GM12801 (cell line): ENCODE measurements around the gene SAT1.

Source experiments
- TF ChIP-seq, protein P1 (sequence below): IDR thresholded peaks from one replicate; pipeline ENCODE4 v1.5.1; 2011; ENCODE audit warnings: control low read depth; ENCODE audit not compliant: insufficient read length; ENCODE audit errors: extremely low read depth

SAT1 gene

GRCh38 chrX:23803931-23804381, 21.0 kb downstream of the SAT1 start:
- TF ChIP-seq, protein P1, sequence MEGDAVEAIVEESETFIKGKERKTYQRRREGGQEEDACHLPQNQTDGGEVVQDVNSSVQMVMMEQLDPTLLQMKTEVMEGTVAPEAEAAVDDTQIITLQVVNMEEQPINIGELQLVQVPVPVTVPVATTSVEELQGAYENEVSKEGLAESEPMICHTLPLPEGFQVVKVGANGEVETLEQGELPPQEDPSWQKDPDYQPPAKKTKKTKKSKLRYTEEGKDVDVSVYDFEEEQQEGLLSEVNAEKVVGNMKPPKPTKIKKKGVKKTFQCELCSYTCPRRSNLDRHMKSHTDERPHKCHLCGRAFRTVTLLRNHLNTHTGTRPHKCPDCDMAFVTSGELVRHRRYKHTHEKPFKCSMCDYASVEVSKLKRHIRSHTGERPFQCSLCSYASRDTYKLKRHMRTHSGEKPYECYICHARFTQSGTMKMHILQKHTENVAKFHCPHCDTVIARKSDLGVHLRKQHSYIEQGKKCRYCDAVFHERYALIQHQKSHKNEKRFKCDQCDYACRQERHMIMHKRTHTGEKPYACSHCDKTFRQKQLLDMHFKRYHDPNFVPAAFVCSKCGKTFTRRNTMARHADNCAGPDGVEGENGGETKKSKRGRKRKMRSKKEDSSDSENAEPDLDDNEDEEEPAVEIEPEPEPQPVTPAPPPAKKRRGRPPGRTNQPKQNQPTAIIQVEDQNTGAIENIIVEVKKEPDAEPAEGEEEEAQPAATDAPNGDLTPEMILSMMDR: no peak

DNA sequence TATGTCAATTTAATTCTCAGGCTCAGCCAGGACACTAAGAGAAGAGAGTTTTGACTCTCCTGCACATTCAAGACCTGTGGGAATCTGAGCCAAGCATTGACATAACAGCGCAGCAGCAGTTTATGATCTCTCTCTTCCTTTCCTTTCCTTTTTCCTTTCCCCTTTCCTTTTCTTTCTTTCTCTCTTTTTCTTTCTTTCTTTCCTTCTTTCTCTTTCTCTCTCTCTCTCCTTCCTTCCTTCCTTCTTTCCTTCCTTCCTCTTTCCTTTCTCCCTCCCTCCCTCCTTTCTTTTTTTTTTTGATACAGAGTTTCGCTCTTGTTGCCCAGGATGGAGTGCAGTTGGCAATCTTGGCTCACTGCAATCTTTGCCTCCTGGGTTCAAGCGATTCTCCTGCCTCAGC, 21.6 kb downstream of the SAT1 start:
- TF ChIP-seq, protein P1: no peak

- TF ChIP-seq, protein P1: no peak
Observed at GRCh38 chrX:23805389-23805788, 22.4 kb downstream of the SAT1 start.

- TF ChIP-seq, protein P1: no peak
Observed at GRCh38 chrX:23810279-23810678, 27.3 kb downstream of the SAT1 start.

DNA sequence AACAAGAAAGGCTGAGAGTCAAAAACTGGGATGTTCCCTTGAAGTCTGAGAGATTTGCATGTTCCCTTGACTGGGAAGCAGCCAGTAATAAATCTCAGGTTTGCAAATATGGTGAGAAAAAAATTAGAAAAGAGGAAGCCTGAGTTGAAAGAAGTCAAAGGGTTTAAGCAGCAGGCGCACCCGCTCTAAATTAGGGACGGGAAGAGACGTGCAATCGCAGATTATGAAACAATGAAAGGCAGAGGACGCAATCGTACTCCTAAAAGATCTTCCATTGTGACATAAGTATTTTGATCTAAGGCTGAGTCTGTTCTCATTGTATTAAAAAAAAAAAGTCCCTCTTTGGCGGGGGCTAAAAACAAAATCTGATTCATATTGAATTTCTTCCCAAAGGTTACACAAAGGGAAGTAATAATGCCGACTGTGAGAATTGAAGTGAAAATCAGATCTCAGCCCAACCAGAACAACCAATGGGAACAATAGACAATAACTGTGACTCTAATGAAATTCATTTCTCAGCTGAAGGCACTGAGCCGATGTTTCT, 28.2 kb downstream of the SAT1 start:
- TF ChIP-seq, protein P1: no peak

DNA sequence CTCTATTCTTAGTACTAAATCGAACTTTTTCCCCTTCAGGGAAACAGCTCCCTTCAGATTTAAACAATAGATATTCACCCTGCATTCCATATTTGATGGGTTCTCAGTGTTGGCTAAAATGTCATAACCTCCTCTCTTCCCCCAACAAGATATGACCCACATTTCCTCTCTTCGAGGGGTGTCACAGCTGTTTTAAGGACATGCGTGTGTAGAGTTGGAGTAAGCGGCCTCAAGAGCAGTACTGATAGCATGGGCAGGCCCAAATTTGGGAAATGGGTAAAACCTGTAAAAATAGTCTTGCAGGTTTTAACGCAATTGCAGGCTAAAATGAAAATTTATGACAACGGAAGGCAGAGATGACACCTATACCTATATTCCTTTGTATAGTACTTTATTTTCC, 28.7 kb downstream of the SAT1 start:
- TF ChIP-seq, protein P1: no peak

DNA sequence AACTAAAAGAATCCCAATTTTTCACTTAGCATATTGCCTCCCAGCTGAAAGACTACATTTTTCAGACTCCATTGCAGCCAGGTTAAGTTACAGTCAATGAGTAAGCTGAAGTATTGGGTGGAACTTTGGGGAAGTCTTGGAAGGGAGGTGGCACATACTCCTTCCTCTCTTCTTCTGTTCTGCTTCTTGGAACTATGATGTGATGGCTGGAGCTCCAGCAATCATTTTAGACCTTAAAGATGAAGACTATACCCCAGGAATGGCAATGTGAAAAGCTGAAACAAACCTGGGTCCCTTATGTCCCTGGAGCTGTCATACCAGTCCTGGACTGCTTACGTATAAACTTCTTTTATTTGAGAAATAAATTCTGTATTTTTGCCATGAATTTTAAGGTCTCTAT, 30.8 kb downstream of the SAT1 start:
- TF ChIP-seq, protein P1: no peak
